AG09309 (cell line): ENCODE results near the gene RPA1.

Experiments used
- DNase-seq: peaks from one replicate; pipeline ENCODE4 v3.0.0-alpha.2; 2010; ENCODE audit warnings: low read depth
- H3K4me3 ChIP-seq: 2 replicates; pipeline ENCODE4 v1.5.1; 2011; ENCODE audit warnings: mild to moderate bottlenecking, low read depth, low read length, moderate library complexity; ENCODE audit not compliant: control insufficient read depth
- CTCF ChIP-seq: IDR thresholded peaks from 2 replicates; pipeline ENCODE4 v1.5.1; 2011; ENCODE audit warnings: mild to moderate bottlenecking, low read depth, low read length, inconsistent platforms; ENCODE audit not compliant: insufficient read depth, control insufficient read depth; ENCODE audit errors: missing control alignments

Gene RPA1

GRCh38 chr17:1829592-1830257 lies at the start of gene RPA1, which contains the start of gene SMYD4:
TSS of gene RPA1 (plus strand) at chr17:1830005. CDS start at chr17:1830094, 89 bp downstream.
TSS of gene SMYD4 (minus strand) at chr17:1829902. CDS start at chr17:1827994, 1,908 bp downstream.
- H3K4me3 ChIP-seq, result peak within 1 kb of the TSS; percentile 59
- no peak for TF ChIP-seq CTCF
- DNase-seq, result no peak

- TF ChIP-seq CTCF, result no peak
Measured at GRCh38 chr17:1782171-1782567, 47.6 kb upstream of the RPA1 start.

GRCh38 chr17:1783271-1783670 lies 46.5 kb upstream of the RPA1 start:
- H3K4me3 ChIP-seq, result no peak overlapping the region
- DNase-seq, result no peak
- no peak for TF ChIP-seq CTCF

More at GRCh38 chr17:1782171-1782567, 47.6 kb upstream of the RPA1 start:
- H3K4me3 ChIP-seq, result no peak overlapping the region
- no peak for DNase-seq

GRCh38 chr17:1783834-1784611 lies 45.8 kb upstream of the RPA1 start:
- peak; percentile 78 for TF ChIP-seq CTCF
- DNase-seq, result peak; percentile 70
- no peak overlapping the region for H3K4me3 ChIP-seq

GRCh38 chr17:1785930-1786329 lies 43.9 kb upstream of the RPA1 start:
- no peak for TF ChIP-seq CTCF
- DNase-seq, result no peak
- H3K4me3 ChIP-seq, result no peak overlapping the region

GRCh38 chr17:1786708-1787107 lies 43.1 kb upstream of the RPA1 start:
- no peak overlapping the region for H3K4me3 ChIP-seq
- no peak for DNase-seq
- no peak for TF ChIP-seq CTCF
